Motor neuron (in vitro differentiated cells): ENCODE measurements around the gene SGMS2. TPM values are rescaled to one million over a fixed set of nuclear protein-coding genes. Genes with fewer than 3 reads are reported as not detected.
A peak's percentile ranks its signal among the peaks of the same experiment; 100 is the strongest.

Experiments
- ATAC-seq, 8 experiments: fragments of 200-7000 bp; cut with Tn5 transposase; replicated peaks in 6 of 8; 2 replicates each; pipeline ENCODE4 v1.8.0; 2021; ENCODE audit warnings: mild to moderate bottlenecking in 8 of 8, moderate library complexity in 8 of 8
- H3K27ac ChIP-seq, 2 donors: fragments of 250-450 bp; sonication (Bioruptor Pico); 2 replicates each; pipeline ENCODE4 v1.9.0; 2021; ENCODE audit warnings: antibody characterized with exemption in 2 of 2, mild to moderate bottlenecking in 2 of 2, moderate library complexity in 1 of 2
- H3K4me1 ChIP-seq, 2 donors: fragments of 250-450 bp; sonication (Bioruptor Pico); replicated peaks in 1 of 2; 2 replicates each; pipeline ENCODE4 v1.6.1; 2021; ENCODE audit warnings: antibody characterized with exemption in 2 of 2, mild to moderate bottlenecking in 2 of 2, moderate library complexity in 1 of 2
- H3K4me3 ChIP-seq, 5 donors: fragments of 250-450 bp; sonication (Bioruptor Pico); 2 replicates each; pipeline ENCODE4 v1.9.0; 2021; ENCODE audit warnings: antibody characterized with exemption in 5 of 5, mild to moderate bottlenecking in 5 of 5, moderate library complexity in 4 of 5
- WGBS, 10 experiments: fragments of 450-650 bp; shearing (Covaris generic); methylation state at CpG; one replicate each; pipeline ENCODE4 v1.0.0; 2022; 5-methylcytosine and 5-hydroxymethylcytosine counted together
- in situ Hi-C, 9 experiments: fragments of 400-800 bp; cut with MboI; loops; one replicate each; pipeline ENCODE4 v1.15.0; 2021; ENCODE audit warnings: low sequenced_read_pairs in 9 of 9, low pct_unique_long_range_greater_than_20kb in 2 of 9; ENCODE audit not compliant: unreplicated experiment in 9 of 9
- total RNA-seq, 8 experiments: library from RNA; unstranded; fragments of 300-600 nt; gene quantifications; 2 replicates each; pipeline versions ENCODE4 v1.2.3 to v1.2.4, GENCODE V29; 2022

Gene SGMS2
- total RNA-seq, 8 experiments from 2014 or later, result 0.38 to 34.1 (median 2.4) TPM

GRCh38 chr4:107837317-107837716 lies 12.6 kb downstream of the SGMS2 start:
- no peak for ATAC-seq
- no peak overlapping the region for H3K27ac ChIP-seq
- H3K4me1 ChIP-seq, result peaks cover 0 to 4% of the 10 kb centered on the region in 2 donors
- in situ Hi-C loops, result no loop called here
- no peak overlapping the region for H3K4me3 ChIP-seq
- WGBS, 10 experiments, result 50 to 90% (median 73%) methylated on average over 1 to 4 of the region's 4 CpGs

GRCh38 chr4:107837776-107838618 lies 13.3 kb downstream of the SGMS2 start:
- Histone ChIP-seq H3K4me1 (peaks cover 0 to 4% of the 10 kb centered on the region in 2 donors), H3K4me3 (no peak overlapping the region), H3K27ac (no peak overlapping the region)
- in situ Hi-C loops, result no loop called here
- ATAC-seq, result peak in 2 of 8 experiments; percentile 25 to 59
- WGBS, 10 experiments, result 50 to 100% (median 94%) methylated on average over 1 to 3 of the region's 3 CpGs

GRCh38 chr4:107838861-107839565 lies 14.3 kb downstream of the SGMS2 start:
- Histone ChIP-seq H3K4me3 (no peak overlapping the region), H3K4me1 (peaks cover 0 to 4% of the 10 kb centered on the region in 2 donors), H3K27ac (no peak overlapping the region)
- 14 to 100% (median 70%) methylated on average over 1 of the region's 1 CpG; no CpG with 5 or more reads in 4 of the 10 experiments for WGBS, 10 experiments
- ATAC-seq, result peak in 4 of 8 experiments; percentile 10 to 62 (median 32)
- in situ Hi-C loops, result no loop called here

- H3K4me1 ChIP-seq, result peaks cover 0 to 4% of the 10 kb centered on the region in 2 donors
- in situ Hi-C loops, result no loop called here
- peak in 1 of 8 experiments; percentile 27 for ATAC-seq
- WGBS, 10 experiments, result 29 to 80% (median 57%) methylated on average over 1 of the region's 1 CpG; no CpG with 5 or more reads in 6 of the 10 experiments
- H3K4me3 ChIP-seq, result no peak overlapping the region
- no peak overlapping the region for H3K27ac ChIP-seq
Measured at GRCh38 chr4:107843391-107843790, 18.7 kb downstream of the SGMS2 start.

GRCh38 chr4:107845681-107846080 lies 20.9 kb downstream of the SGMS2 start:
- Histone ChIP-seq H3K27ac (no peak overlapping the region), H3K4me1 (no peaks in the 10 kb centered on the region), H3K4me3 (no peak overlapping the region)
- peak in 2 of 8 experiments; percentile 69 to 98 for ATAC-seq
- in situ Hi-C loops, result no loop called here
- 0 to 100% (median 80%) methylated on average over 1 to 3 of the region's 3 CpGs; no CpG with 5 or more reads in 1 of the 10 experiments for WGBS, 10 experiments

- ATAC-seq, result no peak
- H3K27ac ChIP-seq, result no peak overlapping the region
- 93 to 100% (median 100%) methylated on average over 1 to 2 of the region's 2 CpGs; no CpG with 5 or more reads in 7 of the 10 experiments for WGBS, 10 experiments
- no peak overlapping the region for H3K4me3 ChIP-seq
- no peaks in the 10 kb centered on the region for H3K4me1 ChIP-seq
- in situ Hi-C loops, result no loop called here
Measured at GRCh38 chr4:107850438-107850837, 25.7 kb downstream of the SGMS2 start.

GRCh38 chr4:107853444-107854355 lies 29.0 kb downstream of the SGMS2 start:
- no peak overlapping the region for H3K4me3 ChIP-seq
- in situ Hi-C loops, result no loop called here
- ATAC-seq, result peak in 3 of 8 experiments; percentile 38 to 40 (median 39)
- H3K27ac ChIP-seq, result no peak overlapping the region
- no peaks in the 10 kb centered on the region for H3K4me1 ChIP-seq
- 0 to 100% (median 82%) methylated on average over 1 to 9 of the region's 9 CpGs for WGBS, 10 experiments

- no peak overlapping the region for H3K27ac ChIP-seq
- ATAC-seq, result peak in 3 of 8 experiments; percentile 72 to 81 (median 76)
- 6 to 100% (median 88%) methylated on average over 1 to 3 of the region's 3 CpGs; no CpG with 5 or more reads in 1 of the 10 experiments for WGBS, 10 experiments
- in situ Hi-C loops, result no loop called here
- no peaks in the 10 kb centered on the region for H3K4me1 ChIP-seq
- no peak overlapping the region for H3K4me3 ChIP-seq
Measured at GRCh38 chr4:107854356-107855022, 29.8 kb downstream of the SGMS2 start.

- H3K4me1 ChIP-seq, result no peaks in the 10 kb centered on the region
- 71 to 100% (median 94%) methylated on average over 1 to 3 of the region's 3 CpGs; no CpG with 5 or more reads in 1 of the 10 experiments for WGBS, 10 experiments
- H3K4me3 ChIP-seq, result no peak overlapping the region
- in situ Hi-C loops, result no loop called here
- H3K27ac ChIP-seq, result no peak overlapping the region
- no peak for ATAC-seq
Measured at GRCh38 chr4:107855723-107856122, 31.0 kb downstream of the SGMS2 start.

GRCh38 chr4:107856901-107857300 lies 32.2 kb downstream of the SGMS2 start:
- WGBS, 10 experiments, result 0 to 100% (median 40%) methylated on average over 1 of the region's 1 CpG; no CpG with 5 or more reads in 5 of the 10 experiments
- Histone ChIP-seq H3K4me3 (no peak overlapping the region), H3K27ac (no peak overlapping the region), H3K4me1 (no peaks in the 10 kb centered on the region)
- peak in 3 of 8 experiments; percentile 6 to 81 (median 51) for ATAC-seq
- in situ Hi-C loops, result no loop called here

GRCh38 chr4:107857741-107858140 lies 33.0 kb downstream of the SGMS2 start:
- in situ Hi-C loops, result no loop called here
- H3K4me1 ChIP-seq, result no peaks in the 10 kb centered on the region
- H3K27ac ChIP-seq, result no peak overlapping the region
- peak in 1 of 8 experiments; percentile 18 for ATAC-seq
- H3K4me3 ChIP-seq, result no peak overlapping the region
- 67 to 100% (median 91%) methylated on average over 1 to 4 of the region's 4 CpGs; no CpG with 5 or more reads in 5 of the 10 experiments for WGBS, 10 experiments

- in situ Hi-C loops, result no loop called here
- no peak for ATAC-seq
- 50 to 100% (median 100%) methylated on average over 1 to 3 of the region's 3 CpGs; no CpG with 5 or more reads in 3 of the 10 experiments for whole genome bisulfite sequencing, 10 experiments
- Histone ChIP-seq H3K4me3 (no peak overlapping the region), H3K27ac (no peak overlapping the region), H3K4me1 (no peaks in the 10 kb centered on the region)
Measured at GRCh38 chr4:107858158-107858742, 33.5 kb downstream of the SGMS2 start.
